ENCODE results near the gene GSG1.
"Not testable (repeated sequence)": the region's sequence is repeated elsewhere in the genome, so short reads cannot be mapped to it uniquely, and the experiment has no call there.

Gene GSG1

GRCh38 chr12:13091832-13092231 is 11.6 kb downstream of the GSG1 start:
- no peak for DNase-seq (ENCODE audit: low spot score)

DNA sequence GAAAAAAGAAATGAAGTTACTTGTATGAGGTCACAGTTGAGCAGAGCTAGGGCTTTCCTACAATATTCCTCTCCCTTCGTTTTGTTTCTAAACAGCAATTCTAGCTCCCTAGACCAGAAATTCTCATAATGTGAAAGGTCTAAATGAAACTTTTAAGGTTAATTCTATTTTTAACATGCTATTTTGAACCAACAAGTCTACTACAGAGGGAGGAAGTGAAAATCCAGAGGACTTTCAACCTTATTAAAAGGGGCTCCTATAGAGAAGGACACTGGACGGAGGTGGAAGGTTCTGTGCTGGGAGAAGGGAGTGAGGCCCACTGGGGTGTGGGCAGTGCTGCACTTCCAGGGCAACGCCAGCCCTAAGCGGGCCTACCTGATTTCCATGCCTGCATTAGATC is 13.4 kb downstream of the GSG1 start:
- DNase-seq (ENCODE audit: low spot score), result no peak

DNA sequence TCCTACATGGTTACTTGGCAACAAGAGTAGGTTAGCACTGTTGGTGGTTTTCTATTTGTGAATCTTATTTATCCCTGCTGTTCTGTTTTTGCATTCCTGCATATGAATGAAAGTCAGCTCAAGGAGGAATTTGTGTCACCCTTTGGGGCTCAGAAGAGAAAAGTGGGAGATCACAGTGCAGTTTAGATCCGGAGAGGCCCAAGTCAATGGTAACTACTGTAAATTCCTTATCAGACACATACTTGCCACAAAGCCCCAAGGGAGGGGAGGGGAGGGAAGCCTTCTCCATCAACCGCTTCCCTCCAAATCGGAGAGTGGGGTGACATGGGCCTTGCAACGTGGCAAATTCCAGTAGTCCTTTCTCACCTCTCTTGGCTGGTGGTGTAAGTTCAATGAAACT is 15.0 kb downstream of the GSG1 start:
- DNase-seq (ENCODE audit: low spot score), result peak; percentile 59

DNA sequence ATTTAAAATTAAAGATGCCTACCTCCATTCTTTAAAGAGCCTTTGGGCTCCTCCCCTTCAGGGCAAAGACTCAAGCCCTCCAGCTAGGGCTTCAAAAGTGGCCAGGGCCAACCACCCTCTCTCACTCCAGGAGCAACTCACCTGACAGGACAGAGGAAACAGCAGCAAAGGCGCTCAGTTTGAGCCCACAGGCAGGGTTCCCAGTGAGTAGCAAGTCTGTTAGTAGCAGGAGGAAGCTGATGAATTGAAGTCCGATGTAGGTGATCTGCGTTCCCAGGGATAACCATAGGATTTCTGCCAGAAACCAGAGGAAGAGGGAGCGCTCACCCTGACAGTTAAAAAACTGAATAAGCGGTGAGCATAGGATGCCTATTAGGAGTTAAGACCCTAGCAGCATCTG is 15.7 kb downstream of the GSG1 start:
- DNase-seq (ENCODE audit: low spot score), result no peak

GRCh38 chr12:13085968-13086686 is 17.3 kb downstream of the GSG1 start:
- DNase-seq (ENCODE audit: low spot score), result no peak

- no peak for DNase-seq (ENCODE audit: low spot score)
Measured at GRCh38 chr12:13084898-13085640, 18.4 kb downstream of the GSG1 start.

- DNase-seq (ENCODE audit: low spot score), result not testable (repeated sequence)
Measured at GRCh38 chr12:13083638-13084037, 19.8 kb downstream of the GSG1 start.

- DNase-seq (ENCODE audit: low spot score), result no peak
Measured at GRCh38 chr12:13082861-13083260, 20.6 kb downstream of the GSG1 start.

DNA sequence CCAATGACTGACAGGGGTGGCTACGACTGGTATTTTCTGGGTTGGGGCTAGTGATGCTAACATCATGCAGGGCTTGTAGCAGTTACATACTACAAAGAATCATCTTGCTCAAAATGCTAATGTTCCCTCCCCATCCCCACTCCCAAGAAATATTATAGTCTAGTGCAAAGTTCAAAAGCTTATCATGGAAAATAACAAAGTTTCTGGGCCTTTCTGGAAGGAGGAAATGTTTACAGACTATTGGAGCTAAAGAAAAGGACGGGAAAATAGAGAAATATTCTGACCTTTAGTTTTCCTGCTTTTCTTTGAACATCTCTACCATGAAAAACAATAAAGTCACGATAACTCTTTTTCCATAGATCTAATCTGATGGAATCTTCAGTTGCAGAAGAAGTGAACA is 23.2 kb downstream of the GSG1 start:
- no peak for DNase-seq (ENCODE audit: low spot score)

GRCh38 chr12:13079440-13079906 is 24.0 kb downstream of the GSG1 start:
- peak; percentile 70 for DNase-seq (ENCODE audit: low spot score)

GRCh38 chr12:13075786-13076570 is 27.5 kb downstream of the GSG1 start:
- no peak for DNase-seq (ENCODE audit: low spot score)

- DNase-seq (ENCODE audit: low spot score), result no peak
Measured at GRCh38 chr12:13075118-13075480, 28.4 kb downstream of the GSG1 start.

GRCh38 chr12:13074396-13075117 is 28.9 kb downstream of the GSG1 start:
- no peak for DNase-seq (ENCODE audit: low spot score)

- DNase-seq (ENCODE audit: low spot score), result no peak
Measured at GRCh38 chr12:13073173-13073572, 30.3 kb downstream of the GSG1 start.

GRCh38 chr12:13071305-13072280 is 31.9 kb downstream of the GSG1 start:
- DNase-seq (ENCODE audit: low spot score), result no peak

DNA sequence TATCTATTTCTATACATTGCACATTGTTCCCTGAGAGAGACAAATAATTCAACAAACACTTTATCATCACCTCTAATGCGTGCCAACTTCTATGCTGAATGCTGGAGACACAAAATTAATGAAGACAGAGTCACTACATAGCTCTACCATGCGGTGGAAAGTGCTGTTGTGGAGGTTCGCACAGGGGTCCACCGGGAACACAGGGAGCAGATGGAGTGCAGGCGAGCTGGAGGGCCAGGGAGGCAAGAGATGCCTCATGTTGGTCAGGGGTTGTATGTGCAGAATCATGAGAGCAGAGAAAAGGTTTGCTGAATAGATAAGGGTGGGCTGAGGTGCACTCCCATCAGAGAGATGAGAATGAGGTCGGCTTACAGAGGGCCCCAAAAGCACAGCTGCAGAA is 34.1 kb downstream of the GSG1 start:
- DNase-seq (ENCODE audit: low spot score), result no peak

DNA sequence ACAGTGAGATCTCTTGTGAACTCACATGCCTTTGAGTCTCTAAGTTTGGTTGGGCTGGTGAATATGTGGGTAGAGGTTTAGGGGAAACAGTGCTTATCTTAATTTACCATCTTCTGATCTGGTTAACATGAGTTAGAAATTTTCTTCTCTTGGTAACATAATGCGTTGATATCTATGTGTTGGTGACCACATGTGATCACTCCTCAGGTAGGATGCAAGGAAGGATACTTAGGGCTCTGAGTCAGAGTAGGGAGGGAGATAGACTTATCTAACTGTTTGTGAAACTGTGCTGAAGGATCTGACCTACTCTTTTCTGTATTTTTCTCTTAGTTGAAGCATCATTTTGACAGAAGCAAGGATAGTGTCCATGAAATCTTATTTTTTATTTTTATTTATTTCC is 36.1 kb downstream of the GSG1 start:
- DNase-seq (ENCODE audit: low spot score), result no peak

- no peak for DNase-seq (ENCODE audit: low spot score)
Measured at GRCh38 chr12:13066459-13066858, 37.0 kb downstream of the GSG1 start.

GRCh38 chr12:13066014-13066413 is 37.5 kb downstream of the GSG1 start:
- no peak for DNase-seq (ENCODE audit: low spot score)

GRCh38 chr12:13062669-13063068 is 40.8 kb downstream of the GSG1 start:
- DNase-seq (ENCODE audit: low spot score), result no peak

DNA sequence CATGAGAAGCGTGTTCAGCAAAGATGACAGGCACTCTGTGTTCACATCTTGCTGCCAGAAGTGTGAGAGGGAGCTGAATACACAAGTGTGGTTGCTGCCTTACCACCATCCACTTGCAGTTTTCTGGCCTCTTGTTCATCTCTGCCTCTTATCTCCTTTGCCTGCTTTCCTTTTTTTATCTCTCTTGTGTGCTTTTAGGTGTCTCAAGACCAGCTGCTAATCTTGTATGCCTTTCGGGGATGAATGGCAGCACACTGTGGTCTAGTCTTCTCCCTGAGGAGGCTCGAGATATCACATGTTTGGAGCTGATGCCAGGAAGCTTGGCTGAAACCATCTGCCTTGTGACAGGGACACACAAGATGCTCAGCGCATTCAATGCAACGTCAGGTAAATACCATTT is 42.1 kb downstream of the GSG1 start:
- DNase-seq (ENCODE audit: low spot score), result no peak
